ENCODE measurements around the gene GBA2. TPM values are rescaled to one million over a fixed set of nuclear protein-coding genes. Genes with fewer than 3 reads are reported as not detected.

GBA2 gene
- total RNA-seq, 6 experiments from 2014 or later, result 29.5 to 53.7 (median 35.2) TPM

DNA sequence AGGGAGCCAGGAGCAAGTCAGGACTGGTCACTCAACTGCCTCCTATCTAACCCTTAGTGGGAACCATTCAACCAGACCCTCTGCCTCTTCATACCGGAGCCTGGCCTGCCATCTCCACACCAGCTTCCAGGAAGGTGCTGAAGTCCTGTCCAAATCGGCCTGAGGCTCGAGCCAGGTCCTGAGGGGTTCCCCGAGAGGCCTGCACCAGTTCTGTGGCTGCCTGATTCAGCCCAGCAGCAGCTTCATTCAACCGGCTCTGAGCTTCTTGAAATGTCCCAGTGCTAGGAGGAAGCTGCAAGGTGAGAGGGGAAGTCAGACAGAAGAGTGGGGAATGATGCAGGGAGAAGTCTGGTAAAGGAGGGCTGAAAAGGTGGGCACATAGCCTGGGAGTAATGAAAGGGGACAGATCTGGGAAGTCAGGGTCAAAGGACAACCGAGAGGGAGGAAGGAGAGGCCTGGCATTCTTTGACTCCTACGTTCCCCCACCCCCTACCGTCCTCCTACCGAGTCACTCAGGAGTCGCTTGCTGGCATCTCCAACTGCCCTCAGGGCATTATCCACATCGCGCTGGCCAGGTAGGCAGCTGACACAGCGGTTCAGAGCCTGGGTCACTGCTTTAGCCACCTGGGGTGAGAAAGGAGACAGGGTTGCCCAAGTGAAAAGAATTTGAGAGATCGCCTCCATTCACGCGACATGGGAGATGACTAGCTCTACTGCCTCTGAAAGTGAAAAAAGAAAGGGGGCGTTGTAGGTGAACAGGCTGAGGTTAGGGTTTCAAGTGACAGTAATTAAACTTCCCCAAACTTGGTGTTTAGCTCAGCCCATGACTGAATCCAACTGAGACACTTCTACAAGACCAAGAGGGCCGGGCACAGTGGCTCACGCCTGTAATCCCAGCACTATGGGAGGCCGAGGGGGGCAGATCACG lies 37.3 kb downstream of the GBA2 start:
- peaks cover 45 to 98% (median 76%) of the 10 kb centered on the region in 4 donors for H3K36me3 ChIP-seq

DNA sequence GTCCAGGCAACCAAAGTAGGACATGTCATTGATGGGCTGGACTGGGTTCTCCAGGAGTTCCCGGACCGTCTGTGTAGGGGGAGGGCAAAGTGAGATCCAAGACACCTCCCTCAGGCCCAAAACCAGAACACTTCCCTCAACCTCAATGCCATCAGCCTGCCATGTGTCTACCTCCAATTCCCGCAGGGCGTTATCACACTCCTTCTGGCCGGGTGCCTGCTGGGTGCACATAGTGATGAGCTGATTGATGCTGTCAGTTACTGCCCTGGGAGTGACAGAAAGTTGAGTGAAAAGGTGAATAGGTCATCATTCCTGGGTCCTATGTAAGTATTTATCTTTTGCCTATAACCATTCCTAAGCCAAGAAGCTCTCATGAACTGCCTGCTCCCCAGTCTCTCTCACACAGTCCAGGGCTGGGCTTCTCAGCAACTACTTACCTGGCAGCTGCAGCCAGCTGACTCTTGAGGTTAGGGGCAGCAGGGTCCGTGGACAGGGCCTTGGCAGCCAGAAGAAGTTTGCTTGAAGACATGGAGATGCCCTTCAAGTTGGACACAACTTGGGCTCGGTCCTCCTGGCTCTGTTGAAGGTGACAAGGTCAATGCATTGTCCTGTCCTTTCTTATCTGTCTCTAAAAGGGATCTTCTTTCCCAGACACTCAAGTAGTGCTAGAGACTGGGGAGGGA lies 38.1 kb downstream of the GBA2 start:
- peaks cover 46 to 98% (median 76%) of the 10 kb centered on the region in 4 donors for H3K36me3 ChIP-seq
- ATAC-seq (no peak), DNase-seq (no peak)
- no peaks in the 10 kb centered on the region for H3K27me3 ChIP-seq
- no peaks in the 10 kb centered on the region for H3K4me1 ChIP-seq
- H3K9me3 ChIP-seq, result no peaks in the 10 kb centered on the region
- TF ChIP-seq, protein P1, sequence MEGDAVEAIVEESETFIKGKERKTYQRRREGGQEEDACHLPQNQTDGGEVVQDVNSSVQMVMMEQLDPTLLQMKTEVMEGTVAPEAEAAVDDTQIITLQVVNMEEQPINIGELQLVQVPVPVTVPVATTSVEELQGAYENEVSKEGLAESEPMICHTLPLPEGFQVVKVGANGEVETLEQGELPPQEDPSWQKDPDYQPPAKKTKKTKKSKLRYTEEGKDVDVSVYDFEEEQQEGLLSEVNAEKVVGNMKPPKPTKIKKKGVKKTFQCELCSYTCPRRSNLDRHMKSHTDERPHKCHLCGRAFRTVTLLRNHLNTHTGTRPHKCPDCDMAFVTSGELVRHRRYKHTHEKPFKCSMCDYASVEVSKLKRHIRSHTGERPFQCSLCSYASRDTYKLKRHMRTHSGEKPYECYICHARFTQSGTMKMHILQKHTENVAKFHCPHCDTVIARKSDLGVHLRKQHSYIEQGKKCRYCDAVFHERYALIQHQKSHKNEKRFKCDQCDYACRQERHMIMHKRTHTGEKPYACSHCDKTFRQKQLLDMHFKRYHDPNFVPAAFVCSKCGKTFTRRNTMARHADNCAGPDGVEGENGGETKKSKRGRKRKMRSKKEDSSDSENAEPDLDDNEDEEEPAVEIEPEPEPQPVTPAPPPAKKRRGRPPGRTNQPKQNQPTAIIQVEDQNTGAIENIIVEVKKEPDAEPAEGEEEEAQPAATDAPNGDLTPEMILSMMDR (IDR thresholded peaks at IDR 0.05), result no peak
- TF ChIP-seq POLR2A (IDR thresholded peaks at IDR 0.05), result no peak
- WGBS (ENCODE audit: insufficient coverage, low coverage, low lambda C conversion rate, missing lambda C conversion rate), result 78% methylated on average over 7 of the region's 7 CpGs
- intact Hi-C loops (cut with DNase I), result no loop called here
- H3K27ac ChIP-seq, result no peak overlapping the region
- no peak overlapping the region for H3K4me3 ChIP-seq

More for the DNA sequence above, 37.3 kb downstream of the GBA2 start:
- WGBS (ENCODE audit: insufficient coverage, low coverage, low lambda C conversion rate, missing lambda C conversion rate), result 89% methylated on average over 14 of the region's 21 CpGs
- intact Hi-C loops (cut with DNase I), result no loop called here
- ATAC-seq (no peak), DNase-seq (no peak)
- TF ChIP-seq, protein P1 (IDR thresholded peaks at IDR 0.05), result no peak
- TF ChIP-seq POLR2A (IDR thresholded peaks at IDR 0.05), result no peak
- Histone ChIP-seq H3K27ac (no peak overlapping the region), H3K4me3 (no peak overlapping the region), H3K4me1 (no peaks in the 10 kb centered on the region), H3K27me3 (no peaks in the 10 kb centered on the region), H3K9me3 (no peaks in the 10 kb centered on the region)

DNA sequence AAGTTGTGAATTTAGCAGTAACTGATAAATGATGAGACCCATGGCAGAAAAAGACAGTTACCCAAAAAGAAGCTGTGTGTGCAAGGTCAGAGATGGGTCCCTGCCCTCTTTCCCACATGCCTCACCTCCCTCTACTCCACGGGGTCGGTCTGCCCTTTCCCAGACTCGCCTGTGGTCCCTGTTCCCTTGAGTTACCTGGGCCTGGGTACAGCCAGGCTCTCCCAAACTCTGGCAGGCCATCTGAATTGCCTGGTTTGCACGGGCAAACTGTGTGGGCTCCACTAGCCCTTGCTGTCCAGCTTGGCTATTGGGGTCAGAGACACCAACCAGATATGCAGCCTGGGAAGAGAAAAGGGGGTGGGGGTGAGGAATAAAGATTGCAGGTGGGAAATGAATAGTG lies 40.9 kb downstream of the GBA2 start:
- intact Hi-C loops (cut with DNase I), result no loop called here
- Histone ChIP-seq H3K27me3 (no peaks in the 10 kb centered on the region), H3K36me3 (peaks cover 46 to 98% (median 69%) of the 10 kb centered on the region in 4 donors), H3K4me3 (no peak overlapping the region), H3K9me3 (no peaks in the 10 kb centered on the region), H3K27ac (no peak overlapping the region), H3K4me1 (no peaks in the 10 kb centered on the region)
- TF ChIP-seq POLR2A (IDR thresholded peaks at IDR 0.05), result no peak
- TF ChIP-seq, protein P1 (IDR thresholded peaks at IDR 0.05), result no peak
- WGBS (ENCODE audit: insufficient coverage, low coverage, low lambda C conversion rate, missing lambda C conversion rate), result 97% methylated on average over 3 of the region's 4 CpGs
- DNase-seq (no peak), ATAC-seq (no peak)

DNA sequence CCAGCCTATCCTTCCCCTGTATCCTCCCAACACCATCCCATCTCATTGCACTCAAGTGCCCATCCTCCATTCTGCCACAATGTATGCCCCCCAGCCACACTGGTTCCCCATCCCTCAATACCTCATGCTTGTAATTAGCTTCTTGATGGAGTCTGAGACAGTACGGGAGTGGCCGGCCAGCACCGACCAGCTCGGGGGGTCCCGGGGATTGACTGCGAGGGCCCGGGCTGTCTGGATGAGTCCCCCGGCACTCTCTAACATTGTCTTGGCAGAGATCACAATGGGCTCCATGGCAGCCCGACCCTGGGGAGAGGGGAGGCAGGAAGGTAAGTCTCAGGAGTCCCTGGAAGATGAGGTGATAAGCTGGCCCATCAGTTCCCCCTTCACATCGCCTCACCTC lies 42.1 kb downstream of the GBA2 start:
- WGBS (ENCODE audit: insufficient coverage, low coverage, low lambda C conversion rate, missing lambda C conversion rate), result 83% methylated on average over 3 of the region's 10 CpGs
- DNase-seq (no peak), ATAC-seq (no peak)
- no peak overlapping the region for H3K27ac ChIP-seq
- no peaks in the 10 kb centered on the region for H3K4me1 ChIP-seq
- TF ChIP-seq POLR2A (IDR thresholded peaks at IDR 0.05), result no peak
- TF ChIP-seq, protein P1 (IDR thresholded peaks at IDR 0.05), result no peak
- intact Hi-C loops (cut with DNase I), result no loop called here
- no peaks in the 10 kb centered on the region for H3K9me3 ChIP-seq
- no peak overlapping the region for H3K4me3 ChIP-seq
- H3K36me3 ChIP-seq, result peaks cover 49 to 98% (median 73%) of the 10 kb centered on the region in 4 donors
- H3K27me3 ChIP-seq, result no peaks in the 10 kb centered on the region

All from right lobe of liver (tissue), 6 donors.